EL (cell line): ENCODE measurements around the gene IBTK.
"Not testable (repeated sequence)": the region's sequence is repeated elsewhere in the genome, so short reads cannot be mapped to it uniquely, and the experiment has no call there.

ENCODE experiments used
- DNase-seq: peaks from one replicate; pipeline ENCODE4 v3.0.0-alpha.2; 2016

IBTK gene

DNA sequence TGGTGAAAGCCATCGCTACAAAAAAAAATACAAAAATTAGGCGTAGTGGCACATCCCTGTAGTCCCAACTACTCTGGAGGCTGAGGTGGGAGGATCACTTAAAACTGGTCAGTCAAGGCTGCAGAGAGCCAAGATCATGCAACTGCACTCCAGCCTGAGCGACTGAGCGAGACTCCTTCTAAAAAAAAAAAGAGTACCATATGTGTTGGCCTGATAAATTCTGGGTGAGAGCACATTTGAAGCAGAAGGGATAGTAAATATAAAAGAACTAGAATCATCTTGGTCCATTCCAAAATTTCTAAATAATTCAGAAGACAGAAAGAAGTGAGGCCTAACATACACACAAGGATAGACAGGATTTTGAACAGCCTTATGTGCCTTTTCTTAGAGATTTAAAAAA, 2.2 kb downstream of the IBTK start:
- DNase-seq = no peak

DNA sequence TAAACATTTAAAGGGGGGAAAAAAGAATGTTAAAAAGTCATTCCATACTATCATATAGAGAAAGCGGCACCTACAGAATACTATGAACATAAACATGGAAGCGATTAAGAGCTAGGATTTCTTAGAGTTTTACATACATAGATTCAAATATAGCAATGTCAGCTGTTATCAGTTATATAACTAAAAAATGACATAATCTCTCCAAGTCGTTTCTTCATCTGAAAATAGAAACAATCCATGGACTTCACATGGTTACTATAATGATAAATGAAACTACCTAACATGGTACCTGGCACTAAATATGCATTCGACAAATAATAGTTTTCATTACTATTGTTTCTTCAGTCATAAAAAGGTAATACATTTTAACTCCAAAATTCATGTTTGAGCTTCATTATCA, 3.7 kb downstream of the IBTK start:
- no peak for DNase-seq

DNA sequence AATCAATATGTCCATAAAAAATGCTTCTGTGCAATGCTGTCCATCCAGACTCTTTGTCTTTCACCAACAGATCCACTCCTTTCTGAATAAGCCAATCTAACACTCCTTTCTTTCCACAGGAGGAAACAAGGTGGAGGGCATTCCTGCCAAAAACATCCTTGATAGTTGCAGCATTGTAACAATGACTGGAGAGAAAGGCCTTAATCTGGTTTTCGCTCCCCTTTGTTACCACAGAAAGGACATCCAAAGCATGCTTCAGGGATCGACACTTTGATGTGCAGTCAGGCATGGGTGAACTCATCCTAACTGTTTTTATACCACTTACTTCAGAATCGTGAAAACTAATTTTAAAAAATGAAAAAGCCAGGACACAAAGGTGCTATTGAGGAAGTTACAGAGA, 7.4 kb downstream of the IBTK start:
- DNase-seq = no peak

DNA sequence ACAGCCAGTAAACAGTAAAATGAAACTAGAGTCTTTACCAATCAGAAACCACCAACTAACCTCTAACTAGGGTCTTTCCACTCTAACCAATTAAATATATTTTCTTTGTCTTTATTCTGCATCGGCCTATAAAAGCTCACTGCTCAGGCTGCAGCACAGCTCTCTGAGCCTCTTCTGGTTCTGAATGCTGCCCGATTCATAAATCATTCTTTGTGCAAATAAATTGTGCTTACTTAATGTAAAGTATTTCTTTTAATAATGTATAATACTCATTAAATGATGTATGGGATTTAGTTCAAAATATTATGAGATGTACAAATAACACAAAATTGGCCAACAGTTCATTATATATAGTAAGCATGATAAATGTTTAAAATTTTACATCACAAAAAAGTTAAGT, 7.9 kb downstream of the IBTK start:
- no peak for DNase-seq

DNA sequence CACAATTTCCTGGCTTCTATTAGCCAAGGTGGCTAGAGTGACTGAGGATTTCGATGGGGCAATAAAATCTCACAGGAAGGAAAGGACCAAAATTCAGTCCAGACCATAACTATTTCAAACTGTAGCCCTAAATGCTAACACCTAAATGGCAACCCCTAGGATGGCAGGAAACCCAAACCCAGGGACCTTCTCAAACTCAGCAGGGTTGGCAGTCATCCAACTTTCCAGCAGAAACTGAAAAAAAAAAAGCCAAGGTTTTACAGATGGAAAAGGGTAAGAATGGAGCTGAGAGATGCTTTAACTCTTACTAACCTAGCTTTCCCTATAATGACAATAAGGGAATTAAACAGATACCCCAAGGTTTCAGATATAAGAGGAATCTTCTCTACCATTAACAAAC, 10.5 kb downstream of the IBTK start:
- DNase-seq = peak; percentile 27

DNA sequence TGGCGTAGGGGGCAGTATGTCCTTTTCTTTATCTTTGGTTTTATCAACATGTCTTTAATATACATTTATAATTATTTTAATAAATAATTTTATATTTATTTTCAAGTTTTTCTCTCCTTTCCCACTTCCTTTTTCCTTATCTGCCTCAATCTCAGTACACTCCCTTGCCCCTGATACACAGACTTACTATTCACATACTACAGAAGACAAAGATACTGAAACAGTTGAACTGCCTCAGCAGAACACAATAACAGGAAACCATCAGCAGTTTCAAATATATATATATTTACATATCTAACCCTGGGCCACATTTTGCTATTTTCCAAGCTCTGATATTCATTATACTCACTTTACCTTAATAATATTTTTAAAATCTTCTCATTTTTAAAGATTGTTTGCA, 19.8 kb downstream of the IBTK start:
- DNase-seq = no peak

DNA sequence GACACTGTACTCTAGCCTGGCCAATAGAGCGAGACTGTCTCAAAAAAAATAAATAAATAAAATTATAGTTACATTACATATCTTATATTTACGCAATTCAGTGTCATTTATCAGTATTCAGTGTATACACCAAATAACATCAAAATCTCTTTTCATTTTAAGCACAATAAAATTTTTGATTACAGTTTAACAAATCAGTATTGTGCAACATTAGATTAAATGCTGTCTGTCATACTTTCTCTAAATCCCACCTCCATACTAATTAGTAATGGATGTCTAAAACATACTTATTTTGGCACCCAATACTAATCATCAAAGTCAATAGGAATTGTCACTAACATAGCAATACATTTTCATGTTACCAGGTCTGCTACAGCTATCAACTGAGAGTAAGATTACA, 27.4 kb downstream of the IBTK start:
- DNase-seq = no peak

DNA sequence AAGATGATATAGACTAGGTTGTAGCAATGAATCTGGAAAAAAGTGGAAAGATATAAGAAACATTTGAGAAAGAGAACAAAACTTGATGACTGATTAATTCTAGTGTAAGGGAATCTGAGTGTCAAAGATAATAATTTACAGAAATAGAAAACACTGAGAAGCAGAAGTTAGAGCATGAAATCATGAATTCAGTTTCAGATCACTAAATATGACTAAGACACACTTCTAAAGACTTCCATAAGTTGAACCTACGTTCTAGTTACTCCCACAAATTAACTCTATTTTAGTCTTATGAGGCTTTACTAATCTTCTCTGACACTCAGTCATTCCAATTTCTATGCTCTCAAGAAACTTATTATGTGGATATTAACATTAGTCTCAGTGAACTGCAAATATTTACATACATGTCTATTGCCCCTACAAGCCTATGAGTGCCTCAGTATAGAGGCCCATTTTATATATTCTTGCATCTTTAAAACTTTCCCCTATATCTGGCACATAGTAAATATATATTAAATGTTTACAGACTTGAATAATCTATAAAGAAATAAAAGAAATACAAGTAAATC, 30.4 kb downstream of the IBTK start:
- no peak for DNase-seq

DNA sequence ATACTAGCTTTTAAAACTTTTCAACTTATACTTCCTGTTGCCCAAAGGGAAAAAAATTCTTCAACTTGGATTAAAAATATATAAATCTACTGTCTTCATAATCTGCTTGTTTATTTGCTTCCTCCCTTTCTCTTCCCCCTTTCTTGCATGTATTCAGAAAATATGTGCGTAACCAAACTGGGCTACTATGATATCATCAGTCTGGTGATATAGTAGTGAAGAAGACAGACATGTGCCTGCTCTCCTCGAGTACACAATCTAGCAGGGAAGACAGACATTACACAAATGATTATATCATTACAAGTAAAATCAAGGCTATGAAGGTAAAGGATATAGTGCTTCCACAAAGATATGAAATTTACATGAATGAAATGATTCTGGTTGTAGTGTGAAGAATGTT, 31.0 kb downstream of the IBTK start:
- DNase-seq = no peak

DNA sequence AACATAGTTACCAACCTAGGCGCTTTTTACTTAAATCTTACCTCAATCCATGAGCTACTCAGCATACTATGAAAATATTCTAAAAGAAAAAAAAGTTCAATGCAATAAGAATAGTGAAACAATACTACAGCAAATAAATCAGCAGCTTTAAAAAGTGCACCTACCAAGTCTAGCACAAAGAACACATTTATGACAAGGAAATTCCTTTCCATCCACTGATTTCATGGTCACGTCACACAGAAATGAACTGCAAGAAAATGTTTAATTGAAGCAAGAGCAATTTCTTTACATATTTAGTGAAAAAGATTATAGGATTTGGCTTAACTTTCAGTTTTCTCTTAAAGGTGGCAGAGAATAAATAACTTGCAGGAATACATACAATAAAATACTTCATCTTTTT, 36.2 kb downstream of the IBTK start:
- DNase-seq = no peak

DNA sequence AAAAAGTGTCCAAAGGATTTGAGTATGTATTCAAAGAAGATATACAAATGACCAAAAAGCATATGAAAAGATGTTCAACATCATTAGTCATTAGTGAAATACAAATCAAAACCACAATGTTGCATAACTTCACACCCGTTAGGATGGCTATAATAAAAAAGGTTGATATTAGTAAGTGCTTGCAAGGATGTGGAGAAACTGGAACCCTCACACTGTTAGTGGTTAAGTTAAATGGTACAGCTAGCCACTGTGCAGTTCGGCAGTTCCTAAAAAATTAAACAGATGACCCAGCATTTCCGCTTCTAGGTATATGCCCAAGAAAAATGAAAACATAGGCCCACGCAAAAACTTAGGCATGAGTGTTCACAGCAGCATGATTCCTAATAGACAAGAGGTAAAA, 38.6 kb downstream of the IBTK start:
- DNase-seq = no peak

DNA sequence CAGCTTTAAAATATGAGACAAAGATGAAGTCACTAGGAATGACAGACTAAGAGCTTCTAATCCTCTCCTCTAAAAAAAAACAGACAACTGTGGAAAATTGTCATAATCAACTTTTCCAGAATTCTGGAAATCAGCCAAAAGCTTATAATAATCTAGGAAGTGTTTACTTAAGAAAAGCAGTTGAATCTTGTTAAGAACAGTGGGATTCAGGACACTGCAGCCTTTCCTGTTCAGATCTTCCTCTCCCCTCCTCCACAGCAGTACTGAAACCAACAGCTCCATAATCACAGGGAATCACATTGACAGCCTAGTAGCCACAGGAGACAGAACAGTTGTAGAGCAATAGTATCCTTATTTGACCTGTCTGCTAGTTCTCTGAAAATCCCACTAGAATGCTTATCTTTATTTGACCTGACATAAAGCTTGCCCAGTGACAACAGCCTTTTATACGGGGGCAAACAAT, 41.6 kb downstream of the IBTK start:
- DNase-seq = peak; percentile 6

DNA sequence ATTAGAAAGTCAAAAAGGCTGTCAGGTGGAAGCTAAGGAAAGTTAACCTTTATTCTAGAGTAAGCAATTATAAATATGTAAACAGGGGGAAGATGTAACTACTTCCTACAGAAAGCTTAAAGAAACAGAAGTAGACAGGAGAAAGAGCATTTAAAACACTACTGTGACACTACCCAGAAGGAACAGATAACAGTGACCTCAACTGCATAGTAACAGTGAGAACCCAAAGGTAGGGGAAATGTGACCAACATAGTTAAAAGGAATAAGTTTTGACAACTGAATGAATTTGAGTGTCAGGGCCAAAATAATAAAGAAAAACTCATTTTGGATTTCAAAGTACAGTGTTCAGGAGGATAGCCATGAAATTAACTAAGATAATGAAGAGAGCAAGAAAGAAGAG, 43.5 kb downstream of the IBTK start:
- no peak for DNase-seq

DNA sequence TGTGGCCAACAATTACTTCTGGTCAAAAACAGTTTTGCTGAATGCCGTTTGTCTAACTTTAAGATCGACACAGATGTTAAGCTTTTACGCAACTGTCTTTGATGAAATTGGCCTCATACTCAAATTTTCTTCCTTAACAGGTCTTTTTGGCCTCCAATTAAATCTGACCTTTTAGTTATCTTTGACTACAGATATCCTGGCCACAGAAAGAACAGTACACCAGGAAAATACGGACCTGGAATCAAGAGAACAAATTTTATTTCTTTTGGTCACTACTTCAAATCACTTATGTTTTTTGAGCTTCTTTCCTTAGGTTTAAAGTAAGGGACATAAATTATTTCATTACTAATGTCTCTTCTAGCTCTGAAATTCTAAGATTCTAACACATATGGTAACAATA, 49.8 kb downstream of the IBTK start:
- no peak for DNase-seq

DNA sequence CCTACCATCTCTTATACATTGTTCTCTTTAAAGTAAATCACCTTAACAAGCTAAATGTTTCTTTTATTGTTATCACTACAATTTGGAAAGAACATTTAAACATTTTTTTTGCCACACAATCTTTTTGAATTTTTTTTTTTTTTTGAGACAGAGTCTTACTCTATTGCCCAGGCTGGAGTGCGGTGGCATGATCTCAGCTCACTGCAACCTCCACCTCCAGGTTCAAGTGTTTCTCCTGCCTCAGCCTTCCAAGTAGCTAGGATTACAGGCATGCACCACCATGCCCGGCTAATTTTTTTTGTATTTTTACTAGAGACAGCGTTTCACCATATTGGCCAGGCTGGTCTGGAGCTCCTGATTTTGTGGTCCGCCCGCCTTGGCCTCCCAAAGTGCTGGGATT, 50.3 kb downstream of the IBTK start:
- not testable (repeated sequence) for DNase-seq

DNA sequence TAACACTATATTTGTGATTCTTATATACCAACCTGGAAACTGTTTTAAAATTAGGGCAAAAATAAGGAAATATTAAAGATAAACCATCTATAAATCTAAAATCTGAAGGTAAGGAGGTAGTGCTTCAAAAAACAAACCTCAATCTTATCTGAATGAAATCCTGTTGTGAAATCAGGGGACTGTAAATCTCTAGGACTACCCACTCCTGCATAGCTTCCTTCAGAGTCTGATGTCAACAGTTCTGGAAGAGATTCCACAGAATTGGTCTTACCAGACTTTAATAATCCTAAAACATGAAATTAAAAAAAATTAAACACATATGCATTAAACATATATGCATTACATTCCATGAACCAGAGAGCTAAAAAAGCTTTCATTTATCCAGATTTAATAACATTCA, 51.4 kb downstream of the IBTK start:
- DNase-seq = no peak

DNA sequence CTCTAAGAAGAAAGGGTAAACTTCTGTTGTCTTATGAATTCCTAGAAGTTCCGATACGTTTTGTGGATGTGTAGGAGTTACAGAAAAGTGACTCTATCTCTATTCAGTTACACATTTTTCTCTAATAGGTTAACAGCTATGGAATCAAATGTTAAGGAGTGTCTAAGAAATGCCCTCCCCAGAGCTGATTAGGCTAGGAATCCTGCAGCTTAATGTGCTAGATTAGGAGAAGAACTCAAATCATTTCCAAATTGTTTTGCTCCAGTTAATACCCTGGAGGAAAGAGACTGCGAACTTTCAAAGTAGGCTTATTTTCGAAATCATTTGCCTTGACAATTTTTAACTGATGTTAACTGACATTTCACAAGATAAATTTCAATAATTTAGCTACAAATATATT, 51.9 kb downstream of the IBTK start:
- no peak for DNase-seq

DNA sequence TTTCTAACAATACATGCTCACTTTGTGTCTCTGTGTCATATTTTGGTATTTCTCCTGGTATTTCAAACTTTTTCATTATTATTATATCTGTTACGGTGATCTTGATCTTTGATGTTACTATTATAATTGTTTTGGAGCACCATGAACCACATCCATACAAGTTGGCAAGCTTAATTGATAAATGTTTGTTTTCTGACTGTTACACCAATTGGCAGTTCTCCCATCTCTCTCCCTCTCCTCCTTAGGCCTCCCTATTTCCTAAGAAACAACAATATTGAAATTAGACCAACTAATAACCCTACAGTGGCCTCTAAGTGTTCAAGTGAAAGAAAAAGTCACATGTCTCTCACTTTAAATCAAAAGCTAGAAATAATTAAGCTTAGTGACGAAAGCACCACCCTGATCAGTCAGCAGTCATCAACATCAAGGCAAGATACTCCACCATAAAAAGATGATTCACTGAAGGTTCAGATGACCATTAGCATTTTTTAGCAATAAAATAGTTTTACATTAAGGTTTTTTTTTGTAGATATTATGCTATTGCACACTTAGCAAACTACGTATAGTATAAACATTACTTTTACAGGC, 61.5 kb downstream of the IBTK start:
- DNase-seq = no peak

DNA sequence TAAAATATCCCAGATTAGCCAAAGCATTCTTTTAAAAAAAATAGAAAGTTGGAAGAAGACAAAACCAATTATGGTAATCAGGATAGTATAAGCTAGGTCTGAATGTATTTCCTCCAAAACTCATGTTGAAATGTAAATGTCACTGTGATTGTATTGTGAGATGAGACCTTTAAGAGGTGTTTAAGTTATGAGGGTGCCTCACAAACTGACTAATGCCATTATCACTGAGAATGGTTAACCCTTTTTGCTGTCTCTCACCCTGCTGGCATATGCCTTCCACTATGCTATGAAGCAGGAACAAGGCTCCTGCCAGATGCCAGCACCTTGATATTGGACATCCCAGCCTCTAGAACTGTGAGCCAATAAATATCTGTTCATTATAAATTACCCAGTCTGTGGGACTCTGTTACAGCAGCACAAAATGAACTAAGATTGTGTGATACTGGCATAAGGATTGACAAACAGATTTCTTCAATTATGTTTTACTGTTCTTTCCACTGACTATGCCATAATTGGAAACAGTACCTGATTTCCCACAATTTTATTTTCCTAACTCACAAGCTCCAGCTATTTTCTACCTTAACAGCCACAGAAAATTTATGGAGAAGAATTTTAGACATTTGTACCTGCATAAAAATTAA, 63.8 kb downstream of the IBTK start:
- DNase-seq = no peak

DNA sequence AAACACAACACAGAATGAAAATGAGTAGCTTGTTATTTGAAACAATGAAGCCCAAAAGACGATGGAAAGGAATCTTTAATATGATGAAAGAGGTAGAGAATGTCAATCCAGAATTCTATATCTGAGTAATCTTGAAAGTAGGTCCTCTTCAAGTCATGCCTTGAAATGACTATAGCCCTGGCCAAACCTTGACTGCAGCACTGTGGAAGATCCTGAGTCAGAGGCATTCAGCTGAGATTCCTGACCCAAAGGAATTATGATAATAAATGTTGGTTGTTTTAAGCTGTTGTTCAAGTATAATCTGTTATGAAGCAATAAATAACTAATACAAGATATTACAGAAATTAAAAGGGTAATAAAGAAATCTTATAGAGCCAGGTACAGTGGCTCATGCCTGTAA, 64.8 kb downstream of the IBTK start:
- peak; percentile 55 for DNase-seq

DNA sequence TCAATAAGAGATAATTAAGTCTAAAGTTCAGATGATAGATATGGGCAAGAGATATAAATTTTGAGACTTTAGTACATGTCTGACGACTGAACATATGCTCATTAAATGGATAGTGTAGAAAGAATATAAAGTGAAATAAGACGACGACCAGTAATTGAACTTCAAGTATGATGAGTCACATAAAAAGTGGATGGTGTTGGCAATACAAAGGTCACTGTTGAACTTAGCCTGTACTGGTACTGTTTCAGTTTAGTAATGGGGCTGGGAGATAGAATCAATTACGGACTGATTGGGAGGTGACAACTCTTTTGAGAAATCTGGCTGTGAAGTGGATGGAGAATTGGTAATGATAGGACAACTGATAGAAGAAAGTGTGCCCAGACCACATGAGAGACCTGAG, 68.1 kb downstream of the IBTK start:
- no peak for DNase-seq

DNA sequence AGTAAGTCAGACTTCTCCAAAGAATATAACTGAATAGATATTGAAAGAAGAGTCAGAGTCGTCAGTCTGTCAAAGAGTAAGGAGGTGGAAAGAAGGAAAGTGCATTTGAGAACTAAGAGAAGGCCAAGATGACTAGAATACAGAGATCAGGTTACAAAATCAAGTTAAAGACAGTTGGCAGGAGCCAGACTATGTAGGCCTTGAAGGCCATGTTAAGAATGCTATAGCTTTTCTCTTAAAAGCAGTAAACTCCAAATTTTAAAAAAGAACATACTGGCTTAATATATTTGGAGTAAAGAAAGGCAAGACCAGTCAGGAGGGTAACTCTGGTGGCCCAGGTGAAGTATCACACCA, 68.8 kb downstream of the IBTK start:
- DNase-seq = no peak

DNA sequence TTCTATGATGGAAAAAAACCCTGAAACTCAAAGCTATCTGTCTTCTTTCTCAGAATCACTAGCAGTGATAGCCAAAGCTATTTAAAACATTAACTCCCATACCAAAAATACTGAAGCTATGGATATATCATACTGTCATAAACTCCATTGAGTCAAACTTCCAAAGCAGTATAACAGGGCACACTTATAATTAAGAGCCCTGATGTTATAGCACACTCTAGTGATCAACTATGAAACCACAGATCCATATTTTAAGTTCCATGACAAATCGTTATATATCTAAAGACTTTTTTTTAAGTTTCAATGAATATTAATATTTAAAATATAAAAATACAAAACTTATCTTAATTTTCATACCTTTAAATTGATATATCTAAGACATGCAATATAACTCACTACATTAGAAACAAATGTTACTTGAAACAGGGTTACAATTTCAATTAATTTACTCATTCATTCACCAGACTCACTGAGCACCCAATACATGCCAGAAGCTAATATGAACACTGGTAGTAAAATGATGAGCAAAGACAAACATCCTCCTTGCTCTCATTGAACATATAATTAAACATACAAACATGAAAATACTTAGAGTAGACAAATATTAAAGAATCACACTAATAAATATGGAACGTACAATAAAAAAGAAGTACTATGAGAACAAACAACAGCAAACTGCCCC, 69.3 kb downstream of the IBTK start:
- peak; percentile 43 for DNase-seq

DNA sequence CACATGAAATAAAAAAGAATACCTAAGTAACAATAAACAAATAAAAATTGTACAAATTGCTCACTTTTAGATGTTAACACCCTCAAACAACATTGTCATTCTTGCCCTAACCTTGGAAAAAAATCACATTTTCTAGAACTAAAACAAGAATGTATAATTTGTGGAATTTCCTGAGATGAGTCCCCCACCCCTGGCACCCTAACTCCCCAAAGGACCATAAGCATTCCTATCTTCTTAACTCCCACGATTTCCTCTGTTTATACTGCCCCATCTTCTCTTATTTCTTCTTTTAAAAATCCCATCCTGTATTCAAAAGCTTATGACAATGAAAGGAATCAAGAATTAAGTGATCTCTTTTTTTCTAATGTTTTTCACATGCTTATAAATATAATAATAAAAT, 70.9 kb downstream of the IBTK start:
- DNase-seq = peak; percentile 13

DNA sequence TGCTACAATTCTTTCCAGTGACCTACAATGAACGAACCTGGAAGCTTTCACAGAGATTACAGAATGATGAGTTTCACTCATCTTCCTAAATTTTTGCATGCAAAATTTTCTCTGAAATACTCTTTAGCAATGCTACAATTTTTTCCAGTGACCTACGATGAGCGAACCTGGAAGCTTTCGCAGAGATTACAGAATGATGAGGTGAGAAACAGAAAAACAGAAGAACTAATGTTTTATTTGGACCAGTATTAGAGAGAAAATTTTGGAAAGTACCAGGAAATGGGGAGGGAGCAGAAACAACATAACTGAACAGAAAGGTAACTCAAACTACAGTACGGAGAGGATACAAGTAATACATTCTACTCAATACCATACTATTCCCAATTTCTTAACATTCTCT, 75.0 kb downstream of the IBTK start:
- no peak for DNase-seq
